NCI-H2171 (cell line): ENCODE results near the gene TPSG1.
"Not testable (repeated sequence)": the region's sequence is repeated elsewhere in the genome, so short reads cannot be mapped to it uniquely, and the experiment has no call there.

Source experiments
- DNase-seq: peaks from one replicate; lab custom pipeline; 2025; lab: John Stamatoyannopoulos, UW

TPSG1 gene

DNA sequence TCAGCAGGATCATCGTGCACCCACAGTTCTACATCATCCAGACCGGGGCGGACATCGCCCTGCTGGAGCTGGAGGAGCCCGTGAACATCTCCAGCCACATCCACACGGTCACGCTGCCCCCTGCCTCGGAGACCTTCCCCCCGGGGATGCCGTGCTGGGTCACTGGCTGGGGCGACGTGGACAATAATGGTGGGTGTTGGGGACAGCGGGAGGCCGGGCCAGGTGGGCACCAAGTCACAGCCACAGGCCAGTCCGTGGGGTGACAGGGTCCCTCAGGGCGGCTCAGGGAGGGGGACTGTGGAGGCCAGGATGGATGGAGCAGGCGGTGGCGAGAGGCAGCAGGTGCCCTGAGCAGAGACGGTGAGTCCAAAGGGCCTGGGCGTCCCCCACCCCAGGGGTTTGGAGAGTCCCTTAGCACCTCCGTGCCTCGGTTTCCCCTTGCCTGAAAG is 31.8 kb upstream of the TPSG1 start:
- no peak for DNase-seq

DNA sequence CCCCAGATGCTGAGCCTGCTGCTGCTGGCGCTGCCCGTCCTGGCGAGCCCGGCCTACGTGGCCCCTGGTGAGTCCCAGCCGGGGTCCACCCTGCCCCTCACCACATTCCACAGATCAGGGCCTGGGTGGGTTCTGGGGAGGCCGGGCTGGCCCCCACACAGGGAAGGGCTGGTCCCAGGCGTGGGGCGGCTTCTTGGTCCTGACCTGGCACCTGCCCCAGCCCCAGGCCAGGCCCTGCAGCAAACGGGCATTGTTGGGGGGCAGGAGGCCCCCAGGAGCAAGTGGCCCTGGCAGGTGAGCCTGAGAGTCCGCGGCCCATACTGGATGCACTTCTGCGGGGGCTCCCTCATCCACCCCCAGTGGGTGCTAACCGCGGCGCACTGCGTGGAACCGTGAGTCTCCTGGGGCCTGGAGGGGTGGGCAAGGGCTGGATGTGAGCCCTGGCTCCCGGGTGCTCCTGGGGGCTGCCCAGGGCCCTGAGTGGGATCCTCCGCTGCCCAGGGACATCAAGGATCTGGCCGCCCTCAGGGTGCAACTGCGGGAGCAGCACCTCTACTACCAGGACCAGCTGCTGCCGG is 31.3 kb upstream of the TPSG1 start:
- not testable (repeated sequence) for DNase-seq

DNA sequence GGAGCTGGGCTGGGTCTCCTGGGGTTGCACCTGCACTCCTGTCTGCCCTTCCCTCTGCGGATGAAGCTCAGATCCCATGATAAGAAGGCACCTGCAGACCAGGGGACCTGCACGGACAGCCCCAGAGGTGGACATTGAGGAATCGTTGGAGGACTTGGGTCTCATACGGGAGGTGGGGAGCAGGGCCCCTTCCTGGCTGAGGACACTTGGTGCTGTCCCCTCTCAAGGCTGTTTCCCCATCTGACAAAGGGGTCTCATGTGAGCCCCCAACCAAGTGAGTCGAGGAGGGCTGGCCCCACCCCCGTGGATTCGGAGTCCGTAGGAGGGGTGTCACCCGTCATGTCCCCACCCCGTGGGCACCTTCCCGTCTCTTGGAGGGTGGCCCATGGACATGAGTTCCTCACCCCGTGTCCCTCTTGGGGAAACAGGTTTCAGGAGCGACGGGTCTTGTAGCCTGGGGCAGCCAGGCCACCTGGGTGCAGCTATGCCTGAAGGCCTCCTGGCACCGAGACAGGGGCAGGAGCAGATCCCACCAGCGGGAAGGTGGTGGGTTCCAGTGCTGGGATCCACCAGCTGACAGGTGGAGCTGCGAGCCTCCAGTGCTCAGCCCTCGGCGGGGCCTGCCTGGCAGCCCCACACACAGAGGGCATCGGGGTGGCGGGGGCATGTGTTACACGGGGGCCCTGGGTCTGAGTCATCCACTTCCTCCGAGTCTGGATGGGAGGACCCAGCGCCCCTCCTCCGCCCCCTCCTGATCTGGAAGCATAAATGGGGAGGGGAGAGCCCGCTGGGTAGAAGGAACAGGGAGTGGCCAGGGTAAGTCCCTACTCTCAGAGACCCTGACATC is 30.4 kb upstream of the TPSG1 start, which contains the start of gene TPSD1:
TSS of gene TPSD1 (plus strand) at position 794 of the 847 bp plus-strand sequence. CDS start 212 bp downstream, outside the sequence.
- DNase-seq: not testable (repeated sequence)

DNA sequence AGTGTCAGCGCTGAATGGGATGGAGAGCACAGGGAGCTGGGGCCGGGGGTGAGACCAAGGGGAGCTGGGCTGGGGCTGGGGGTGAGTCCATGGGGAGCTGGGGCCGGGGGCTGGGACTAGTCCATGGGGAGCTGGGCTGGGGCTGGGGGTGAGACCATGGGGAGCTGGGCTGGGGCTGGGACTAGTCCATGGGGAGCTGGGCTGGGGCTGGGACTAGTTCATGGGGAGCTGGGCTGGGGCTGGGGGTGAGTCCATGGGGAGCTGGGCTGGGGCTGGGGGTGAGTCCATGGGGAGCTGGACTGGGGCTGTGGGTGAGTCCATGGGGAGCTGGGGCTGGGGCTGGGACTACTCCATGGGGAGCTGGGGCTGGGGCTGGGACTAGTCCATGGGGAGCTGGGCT is 29.8 kb upstream of the TPSG1 start:
- DNase-seq: not testable (repeated sequence)

DNA sequence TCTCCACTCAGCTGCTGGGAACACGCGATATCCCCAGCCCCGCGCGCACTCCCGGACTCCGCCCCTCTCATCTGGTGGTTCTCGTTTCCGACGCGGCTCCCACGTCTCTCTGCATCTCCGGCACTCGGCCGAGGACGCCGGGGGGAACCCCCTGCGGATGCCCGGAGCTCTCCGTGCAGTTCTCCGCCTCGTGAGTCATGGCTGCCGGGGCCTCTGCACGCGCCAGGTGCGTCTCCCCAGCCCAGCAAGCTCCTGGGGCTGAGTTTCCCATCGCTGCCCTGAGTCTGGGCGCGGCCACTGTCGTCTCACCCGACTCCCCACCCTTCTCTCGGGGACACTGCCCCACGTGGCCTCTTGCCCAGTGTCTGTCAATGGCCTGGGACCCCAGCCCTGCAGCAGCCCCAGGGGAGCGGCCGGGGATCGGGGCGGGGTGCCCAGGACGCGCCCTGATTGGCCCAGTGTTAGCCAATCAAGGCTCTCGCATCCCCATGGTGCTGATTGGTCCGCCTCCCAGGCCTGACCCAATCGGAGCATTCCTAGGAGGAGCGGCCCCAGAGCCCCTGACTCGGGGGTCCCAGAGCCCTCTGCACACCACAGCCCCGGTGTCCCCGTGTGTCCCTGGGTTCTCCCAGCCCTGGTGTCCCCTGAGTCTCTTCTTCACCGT is 28.8 kb upstream of the TPSG1 start:
- not testable (repeated sequence) for DNase-seq

DNA sequence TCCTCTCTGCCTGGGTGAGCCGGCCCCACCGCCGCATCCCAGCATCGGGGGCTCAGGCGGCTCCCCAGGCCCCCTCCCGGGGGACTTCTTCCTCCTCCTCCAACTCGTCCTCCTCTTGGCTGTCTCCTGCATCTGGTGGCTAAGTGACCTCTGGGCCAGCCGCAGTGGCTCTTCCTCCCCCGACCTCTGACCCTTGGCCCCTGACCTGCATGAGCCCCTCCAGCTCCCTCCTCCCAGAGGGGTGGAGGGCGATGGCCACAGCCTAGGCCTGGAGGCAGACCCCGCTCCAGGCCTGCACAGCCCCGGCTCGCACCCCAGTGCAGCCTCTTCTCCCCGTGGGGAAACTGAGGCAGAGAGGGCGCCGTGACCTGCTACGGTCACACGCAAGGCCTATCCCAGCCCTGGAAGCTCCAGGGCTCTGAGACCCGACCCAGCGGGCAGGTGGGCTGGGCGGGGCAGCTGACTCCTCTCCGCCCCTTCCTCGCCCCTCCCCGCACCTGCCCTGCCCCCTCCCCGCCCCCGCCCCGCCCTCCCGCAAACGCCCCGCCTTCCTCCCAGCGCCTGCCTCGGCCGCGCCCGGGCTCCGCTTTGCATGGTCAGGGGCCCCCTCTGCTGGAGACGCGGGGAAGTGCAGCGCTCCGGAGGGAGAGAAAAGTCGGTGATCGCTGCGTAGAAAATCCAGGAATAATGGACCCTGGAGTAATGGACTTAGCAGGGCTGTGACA is 24.1 kb upstream of the TPSG1 start:
- not testable (repeated sequence) for DNase-seq

DNA sequence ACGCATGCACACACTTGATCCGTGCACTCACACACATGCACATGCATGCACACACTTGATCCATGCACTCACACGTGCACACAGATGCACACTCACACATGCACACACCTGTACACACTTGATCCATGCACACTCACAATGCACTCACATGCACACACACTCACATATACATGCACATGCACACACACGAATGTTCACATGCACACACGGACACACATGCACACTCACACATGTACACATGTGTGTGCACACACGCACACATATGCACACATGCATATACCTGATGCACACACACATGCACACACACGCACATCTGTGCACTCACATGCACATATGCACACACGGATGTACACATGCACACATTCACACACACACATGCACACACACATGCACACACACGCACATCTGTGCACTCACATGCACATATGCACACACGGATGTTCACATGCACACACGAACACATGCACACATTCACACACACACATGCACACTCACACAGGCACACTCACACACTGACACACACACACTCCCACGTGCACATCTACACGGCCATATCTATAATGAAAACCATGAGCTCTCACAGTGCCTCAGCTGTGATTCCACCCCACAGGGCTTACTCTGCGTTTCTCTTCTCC is 23.0 kb upstream of the TPSG1 start:
- not testable (repeated sequence) for DNase-seq

DNA sequence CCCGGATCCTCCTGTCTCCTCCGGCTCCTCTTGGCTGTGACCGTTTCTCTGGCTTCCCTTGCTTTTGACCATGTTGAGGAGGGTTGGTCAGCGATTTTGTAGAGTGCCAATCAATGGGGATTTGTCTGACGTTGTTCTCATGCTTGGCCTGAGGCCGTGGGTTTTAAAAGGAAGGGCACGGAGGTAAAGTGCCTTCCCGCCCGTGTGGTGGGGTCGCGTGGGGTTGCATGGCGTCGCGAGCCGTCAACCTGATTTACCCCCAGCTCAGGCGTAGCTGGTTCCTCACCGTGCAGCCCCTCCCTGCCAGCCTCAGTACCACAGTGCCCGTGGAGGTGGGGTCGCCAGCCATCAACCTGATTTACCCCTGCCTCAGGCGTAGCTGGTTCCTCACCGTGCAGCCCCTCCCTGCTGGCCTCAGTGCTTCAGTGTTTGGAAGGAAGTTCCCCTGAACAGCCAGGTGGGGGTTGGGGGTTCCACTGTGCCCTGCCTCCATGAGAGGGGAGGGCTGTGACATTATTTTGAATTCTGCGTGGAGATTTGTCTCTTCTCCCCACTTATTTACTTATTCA is 20.5 kb upstream of the TPSG1 start:
- no peak for DNase-seq

DNA sequence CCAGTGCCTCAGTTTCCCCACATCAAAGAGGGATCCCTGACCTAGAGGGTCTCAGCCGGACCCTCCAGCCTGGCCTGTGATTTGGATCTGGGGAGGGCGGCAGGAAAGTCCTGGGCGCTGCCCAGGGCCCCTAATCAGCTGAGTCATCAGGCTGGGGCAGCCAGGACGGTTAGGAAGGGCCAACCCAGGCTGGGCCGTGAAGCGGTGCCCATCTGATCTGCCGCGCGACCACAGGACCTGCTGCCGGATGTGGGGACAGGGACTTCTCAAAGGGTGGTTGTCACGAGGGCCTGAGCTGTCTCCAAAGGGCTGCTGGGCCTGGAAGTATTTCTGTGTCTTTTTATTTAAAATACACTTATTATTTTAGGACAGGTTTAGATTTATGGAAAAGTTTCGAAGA is 19.8 kb upstream of the TPSG1 start:
- no peak for DNase-seq

DNA sequence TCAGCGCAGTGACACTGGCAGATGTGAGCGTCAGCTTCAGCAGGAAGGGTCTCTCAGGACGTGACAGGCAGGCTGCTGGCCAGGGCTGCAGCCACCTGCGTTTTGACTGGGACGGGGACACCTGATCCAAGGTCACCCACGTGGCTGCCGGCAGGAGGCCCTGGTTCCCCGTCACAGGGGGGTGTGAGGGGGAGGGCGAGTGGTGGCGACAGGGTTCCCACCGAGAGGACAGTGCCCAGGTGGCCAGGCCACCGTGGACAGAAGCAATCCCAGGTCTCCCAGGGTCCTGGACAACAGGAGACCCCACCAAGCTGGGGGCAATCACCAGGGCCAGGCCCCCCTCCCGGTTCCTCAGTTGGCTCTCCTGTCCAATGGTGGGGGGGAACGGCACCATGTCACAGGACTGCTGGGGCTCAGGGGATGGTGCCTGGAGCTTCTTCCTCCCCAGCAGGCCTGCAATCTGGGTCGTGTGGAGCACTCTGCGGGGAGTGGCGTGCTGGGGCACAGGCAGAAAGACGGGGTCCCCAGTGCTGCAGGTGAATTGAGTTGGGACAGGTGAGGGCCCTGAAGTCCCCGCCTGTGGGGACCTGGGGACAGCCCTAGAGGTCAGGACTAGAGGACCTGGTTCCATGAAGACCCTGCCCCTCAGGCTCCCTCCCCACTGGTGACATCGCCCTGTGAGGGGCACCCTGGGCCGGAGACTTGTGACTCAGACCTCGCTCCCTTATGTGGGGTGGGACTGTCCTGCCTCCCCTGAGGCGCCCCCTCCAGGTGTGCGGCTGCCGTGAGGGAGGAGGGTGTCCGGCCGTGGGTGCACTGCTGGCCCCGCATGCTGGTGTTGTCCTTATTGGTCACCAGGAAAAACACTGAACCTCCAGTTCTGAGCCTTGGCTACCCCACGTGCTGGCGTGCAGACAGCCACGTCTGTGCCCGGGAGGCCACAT is 19.1 kb upstream of the TPSG1 start:
- DNase-seq: not testable (repeated sequence)

DNA sequence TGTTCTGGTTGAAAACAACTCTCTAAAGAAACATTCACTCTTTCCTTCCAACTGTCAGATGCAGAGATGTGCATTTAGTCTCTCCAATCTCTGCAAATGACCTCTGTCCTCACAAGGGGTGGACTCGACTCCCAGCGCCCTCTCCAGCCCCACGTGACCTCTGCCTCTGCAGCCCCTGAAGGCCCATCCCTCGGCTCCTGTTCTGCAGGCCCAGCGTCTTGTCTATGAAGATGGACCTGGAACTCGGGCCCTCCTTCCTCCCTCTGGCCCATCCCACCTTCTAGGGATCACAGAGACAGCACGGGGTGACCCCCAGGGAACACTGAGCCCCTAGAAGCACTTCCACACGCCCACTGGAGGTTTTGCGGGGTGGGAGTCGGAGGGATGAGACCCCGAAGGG is 18.3 kb upstream of the TPSG1 start:
- not testable (repeated sequence) for DNase-seq

DNA sequence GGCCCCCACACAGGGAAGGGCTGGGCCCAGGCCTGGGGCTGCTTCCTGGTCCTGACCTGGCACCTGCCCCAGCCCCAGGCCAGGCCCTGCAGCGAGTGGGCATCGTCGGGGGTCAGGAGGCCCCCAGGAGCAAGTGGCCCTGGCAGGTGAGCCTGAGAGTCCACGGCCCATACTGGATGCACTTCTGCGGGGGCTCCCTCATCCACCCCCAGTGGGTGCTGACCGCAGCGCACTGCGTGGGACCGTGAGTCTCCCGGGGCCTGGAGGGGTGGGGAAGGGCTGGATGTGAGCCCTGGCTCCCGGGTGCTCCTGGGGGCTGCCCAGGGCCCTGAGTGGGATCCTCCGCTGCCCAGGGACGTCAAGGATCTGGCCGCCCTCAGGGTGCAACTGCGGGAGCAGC is 16.0 kb upstream of the TPSG1 start:
- DNase-seq: not testable (repeated sequence)

DNA sequence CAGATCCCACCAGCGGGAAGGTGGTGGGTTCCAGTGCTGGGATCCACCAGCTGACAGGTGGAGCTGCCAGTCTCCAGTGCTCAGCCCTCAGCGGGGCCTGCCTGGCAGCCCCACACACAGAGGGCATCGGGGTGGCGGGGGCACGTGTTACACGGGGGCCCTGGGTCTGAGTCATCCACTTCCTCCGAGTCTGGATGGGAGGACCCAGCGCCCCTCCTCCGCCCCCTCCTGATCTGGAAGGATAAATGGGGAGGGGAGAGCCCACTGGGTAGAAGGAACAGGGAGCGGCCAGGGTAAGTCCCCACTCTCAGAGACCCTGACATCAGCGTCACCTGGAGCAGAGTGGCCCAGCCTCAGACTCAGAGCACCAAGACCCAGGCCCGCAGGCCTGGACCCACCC is 15.4 kb upstream of the TPSG1 start, which contains the start of gene TPSAB1:
TSS of gene TPSAB1 (plus strand) at position 270 of the 400 bp plus-strand sequence. CDS start 234 bp downstream, outside the sequence.
- DNase-seq: not testable (repeated sequence)

DNA sequence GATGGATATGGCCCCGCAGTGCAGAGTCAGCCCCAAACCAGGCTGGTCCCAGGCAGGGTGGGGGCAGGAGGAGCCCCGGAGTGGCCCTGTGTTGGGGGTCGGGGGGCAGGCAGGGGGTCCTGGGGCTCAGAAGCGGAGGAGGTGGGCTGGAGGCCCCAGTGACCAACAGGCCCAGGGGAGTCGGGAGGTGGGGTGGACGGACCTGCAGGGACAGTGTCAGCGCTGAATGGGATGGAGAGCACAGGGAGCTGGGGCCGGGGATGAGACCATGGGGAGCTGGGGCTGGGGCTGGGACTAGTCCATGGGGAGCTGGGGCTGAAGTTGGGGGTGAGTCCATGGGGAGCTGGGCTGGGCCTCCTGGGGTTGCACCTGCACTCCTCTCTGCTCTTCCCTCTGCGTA is 14.5 kb upstream of the TPSG1 start:
- not testable (repeated sequence) for DNase-seq

DNA sequence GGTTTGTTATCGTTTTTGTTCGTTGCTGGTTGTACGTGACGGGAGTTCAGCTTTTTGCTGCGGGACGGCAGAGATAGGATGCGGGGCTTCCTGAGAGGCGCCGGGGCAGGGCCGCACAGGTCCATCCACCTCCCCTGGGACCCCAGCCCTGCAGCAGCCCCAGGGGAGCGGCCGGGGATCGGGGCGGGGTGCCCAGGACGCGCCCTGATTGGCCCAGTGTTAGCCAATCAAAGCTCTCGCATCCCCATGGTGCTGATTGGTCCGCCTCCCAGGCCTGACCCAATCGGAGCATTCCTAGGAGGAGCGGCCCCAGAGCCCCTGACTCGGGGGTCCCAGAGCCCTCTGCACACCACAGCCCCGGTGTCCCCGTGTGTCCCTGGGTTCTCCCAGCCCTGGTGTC is 13.8 kb upstream of the TPSG1 start:
- DNase-seq: not testable (repeated sequence)

DNA sequence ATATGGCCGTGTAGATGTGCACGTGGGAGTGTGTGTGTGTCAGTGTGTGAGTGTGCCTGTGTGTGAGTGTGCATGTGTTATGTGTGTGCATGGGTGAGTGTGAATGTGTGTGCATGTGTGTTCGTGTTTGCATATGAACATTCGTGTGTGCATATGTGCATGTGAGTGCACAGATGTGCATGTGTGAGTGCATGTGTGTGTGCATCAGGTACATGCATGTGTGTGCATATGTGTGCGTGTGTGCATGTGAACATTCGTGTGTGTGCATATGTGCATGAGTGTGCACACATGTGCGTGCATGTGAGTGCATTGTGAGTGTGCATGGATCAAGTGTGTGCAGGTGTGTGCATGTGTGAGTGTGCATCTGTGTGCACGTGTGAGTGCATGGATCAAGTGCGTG is 12.9 kb upstream of the TPSG1 start:
- no peak for DNase-seq

DNA sequence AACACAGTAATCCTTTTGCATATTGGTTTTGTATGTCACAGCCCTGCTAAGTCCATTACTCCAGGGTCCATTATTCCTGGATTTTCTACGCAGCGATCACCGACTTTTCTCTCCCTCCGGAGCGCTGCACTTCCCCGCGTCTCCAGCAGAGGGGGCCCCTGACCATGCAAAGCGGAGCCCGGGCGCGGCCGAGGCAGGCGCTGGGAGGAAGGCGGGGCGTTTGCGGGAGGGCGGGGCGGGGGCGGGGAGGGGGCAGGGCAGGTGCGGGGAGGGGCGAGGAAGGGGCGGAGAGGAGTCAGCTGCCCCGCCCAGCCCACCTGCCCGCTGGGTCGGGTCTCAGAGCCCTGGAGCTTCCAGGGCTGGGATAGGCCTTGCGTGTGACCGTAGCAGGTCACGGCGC is 11.6 kb upstream of the TPSG1 start:
- DNase-seq: not testable (repeated sequence)

DNA sequence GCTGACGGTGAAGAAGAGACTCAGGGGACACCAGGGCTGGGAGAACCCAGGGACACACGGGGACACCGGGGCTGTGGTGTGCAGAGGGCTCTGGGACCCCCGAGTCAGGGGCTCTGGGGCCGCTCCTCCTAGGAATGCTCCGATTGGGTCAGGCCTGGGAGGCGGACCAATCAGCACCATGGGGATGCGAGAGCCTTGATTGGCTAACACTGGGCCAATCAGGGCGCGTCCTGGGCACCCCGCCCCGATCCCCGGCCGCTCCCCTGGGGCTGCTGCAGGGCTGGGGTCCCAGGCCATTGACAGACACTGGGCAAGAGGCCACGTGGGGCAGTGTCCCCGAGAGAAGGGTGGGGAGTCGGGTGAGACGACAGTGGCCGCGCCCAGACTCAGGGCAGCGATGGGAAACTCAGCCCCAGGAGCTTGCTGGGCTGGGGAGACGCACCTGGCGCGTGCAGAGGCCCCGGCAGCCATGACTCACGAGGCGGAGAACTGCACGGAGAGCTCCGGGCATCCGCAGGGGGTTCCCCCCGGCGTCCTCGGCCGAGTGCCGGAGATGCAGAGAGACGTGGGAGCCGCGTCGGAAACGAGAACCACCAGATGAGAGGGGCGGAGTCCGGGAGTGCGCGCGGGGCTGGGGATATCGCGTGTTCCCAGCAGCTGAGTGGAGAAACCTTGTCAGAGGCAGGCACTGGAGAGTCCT is 7.1 kb upstream of the TPSG1 start:
- not testable (repeated sequence) for DNase-seq

DNA sequence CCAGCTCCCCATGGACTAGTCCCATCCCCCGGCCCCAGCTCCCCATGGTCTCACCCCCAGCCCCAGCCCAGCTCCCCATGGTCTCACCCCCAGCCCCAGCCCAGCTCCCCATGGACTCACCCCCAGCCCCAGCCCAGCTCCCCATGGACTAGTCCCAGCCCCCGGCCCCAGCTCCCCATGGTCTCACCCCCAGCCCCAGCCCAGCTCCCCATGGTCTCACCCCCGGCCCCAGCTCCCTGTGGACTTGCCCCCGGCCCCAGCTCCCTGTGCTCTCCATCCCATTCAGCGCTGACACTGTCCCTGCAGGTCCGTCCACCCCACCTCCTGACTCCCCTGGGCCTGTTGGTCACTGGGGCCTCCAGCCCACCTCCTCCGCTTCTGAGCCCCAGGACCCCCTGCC is 6.2 kb upstream of the TPSG1 start:
- not testable (repeated sequence) for DNase-seq
